K562 (cell line): Measurements from ENCODE around the gene RPS6KA2. TPM values are rescaled to one million over a fixed set of nuclear protein-coding genes. Genes with fewer than 3 reads are reported as not detected.

ENCODE experiments used
- ATAC-seq: fragments of 200-7000 bp; cut with Tn5 transposase; 3 replicates; pipeline ENCODE4 v1.9.1; 2020; ENCODE audit warnings: moderate library complexity
- BruUV-seq: library from RNA; stranded (reverse); fragments of 400-500 nt; replicated peaks from 2 replicates; lab custom pipeline; 2021; lab: Mats Ljungman, UMichigan
- CTCF ChIA-PET: fragments of 300-600 bp; formaldehyde crosslinking; extraction: SDS; loops from one replicate; lab custom pipeline; 2021; ENCODE audit warnings: low intra/inter-chr PET ratio; lab: Yijun Ruan, JAX
- POLR2A ChIA-PET: fragments of 300-600, 350-650 bp; sonication (Branson Sonifier 250); formaldehyde crosslinking; extraction: SDS; loops from one replicate; lab custom pipeline; 2021; ENCODE audit warnings: antibody characterized with exemption, inconsistent platforms; lab: Yijun Ruan, JAX
- DNase-seq, 4 experiments: peaks; one replicate each; pipeline versions ENCODE4 v3.0.0 to v3.0.0-alpha.2; 2011 to 2018; ENCODE audit warnings: low spot score in 3 of 4, mixed read lengths in 3 of 4; ENCODE audit errors: extremely low read depth in 1 of 4
- FAIRE-seq: peaks from 2 replicates; lab custom pipeline; 2011; peaks lifted over from hg19 to GRCh38; lab: Jason Lieb, UNC
- H2AFZ ChIP-seq: 2 replicates; pipeline ENCODE4 v1.6.0; 2011; ENCODE audit warnings: low read depth, low read length, control low read depth, inconsistent platforms
- H3K27ac ChIP-seq: fragments of 200-600 bp; 3 replicates; pipeline ENCODE4 v1.8.0; 2011; ENCODE audit warnings: low read depth, mild to moderate bottlenecking, control low read depth, inconsistent platforms, low read length, moderate library complexity, mixed read lengths; ENCODE audit errors: extremely low read depth
- H3K27me3 ChIP-seq, 2 experiments: fragments of 300-600 bp in 1 of 2; 2 replicates in 1 of 2; 3 replicates in 1 of 2; pipeline versions ENCODE4 v1.6.0 to v1.8.0; 2011; ENCODE audit warnings: inconsistent platforms in 2 of 2, low read length in 2 of 2, mild to moderate bottlenecking in 1 of 2, mixed read lengths in 1 of 2, moderate library complexity in 1 of 2; ENCODE audit not compliant: control insufficient read depth in 2 of 2, insufficient read depth in 2 of 2
- H3K36me3 ChIP-seq: fragments of 300-600 bp; 3 replicates; pipeline ENCODE4 v1.8.0; 2011; ENCODE audit warnings: mild to moderate bottlenecking, low read length, inconsistent platforms; ENCODE audit not compliant: control insufficient read depth, insufficient read depth
- H3K4me1 ChIP-seq, 2 experiments: fragments of 200-600 bp in 1 of 2; replicated peaks in 1 of 2; 2 replicates in 1 of 2; 3 replicates in 1 of 2; pipeline versions ENCODE4 v1.5.1 to v1.8.0; 2011; ENCODE audit warnings: inconsistent platforms in 2 of 2, low read length in 2 of 2, mild to moderate bottlenecking in 1 of 2, mixed read lengths in 1 of 2, moderate library complexity in 1 of 2; ENCODE audit not compliant: control insufficient read depth in 2 of 2, insufficient read depth in 2 of 2
- H3K4me2 ChIP-seq: 2 replicates; pipeline ENCODE4 v1.6.1; 2011; ENCODE audit warnings: low read length, control low read depth, inconsistent platforms, mixed read lengths; ENCODE audit not compliant: insufficient read depth
- H3K4me3 ChIP-seq: fragments of 200-600 bp; sonication (generic), shearing (Covaris generic); 2 replicates; pipeline ENCODE4 v1.5.1; 2016; ENCODE audit warnings: control low read depth, inconsistent platforms
- H3K79me2 ChIP-seq: fragments of 200-600 bp; 3 replicates; pipeline ENCODE4 v1.8.0; 2011; ENCODE audit warnings: low read length, inconsistent platforms; ENCODE audit not compliant: control insufficient read depth, insufficient read depth
- H3K9ac ChIP-seq, 2 experiments: 2 replicates each; pipeline versions ENCODE4 v1.6.0 to v1.6.1; 2011; ENCODE audit warnings: low read depth in 2 of 2, low read length in 2 of 2, control low read depth in 1 of 2, inconsistent platforms in 1 of 2, mild to moderate bottlenecking in 1 of 2, mixed read lengths in 1 of 2; ENCODE audit not compliant: insufficient read depth in 1 of 2
- H3K9me1 ChIP-seq: one replicate; pipeline ENCODE4 v1.6.0; 2011; ENCODE audit warnings: inconsistent platforms, mild to moderate bottlenecking, low read length, moderate library complexity; ENCODE audit not compliant: control insufficient read depth, insufficient read depth
- H3K9me3 ChIP-seq: replicated peaks from 2 replicates; pipeline ENCODE4 v1.5.1; 2011; ENCODE audit warnings: low read depth, low read length, inconsistent platforms; ENCODE audit not compliant: control insufficient read depth, insufficient read depth
- H4K20me1 ChIP-seq: replicated peaks from 2 replicates; pipeline ENCODE4 v1.6.1; 2011; ENCODE audit warnings: low read length, inconsistent platforms, mixed read lengths; ENCODE audit not compliant: control insufficient read depth, insufficient read depth
- HDAC3 ChIP-seq: fragments of 450-650 bp; IDR thresholded peaks from 2 replicates; pipeline ENCODE4 v1.6.1; 2018; ENCODE audit warnings: borderline replicate concordance, mild to moderate bottlenecking, moderate library complexity; ENCODE audit not compliant: partially characterized antibody
- HDGF ChIP-seq: fragments of 450-650 bp; IDR thresholded peaks from 2 replicates; pipeline ENCODE4 v1.6.1; 2016
- KAT8 ChIP-seq: fragments of 450-650 bp; IDR thresholded peaks from 2 replicates; pipeline ENCODE4 v1.6.1; 2016; ENCODE audit warnings: low read depth, mild to moderate bottlenecking
- KHSRP ChIP-seq: fragments of 450-650 bp; IDR thresholded peaks from 2 replicates; pipeline ENCODE4 v1.6.1; 2017
- SMARCA5 ChIP-seq: fragments of 450-650 bp; IDR thresholded peaks from 2 replicates; pipeline ENCODE4 v1.6.1; 2016
- ZNF444 ChIP-seq: fragments of 250-450 bp; sonication (Bioruptor Pico); IDR thresholded peaks from 2 replicates; pipeline ENCODE4 v1.4.0; 2020; ENCODE audit warnings: mild to moderate bottlenecking, moderate library complexity
- WGBS: fragments of 100-300 bp; shearing (Covaris generic); methylation state at CpG from one replicate; pipeline ENCODE4 v1.1.6; 2016; ENCODE audit warnings: low coverage, mixed read lengths; ENCODE audit not compliant: insufficient coverage; ENCODE audit errors: missing lambda C conversion rate; 5-methylcytosine and 5-hydroxymethylcytosine counted together
- in situ Hi-C: fragments of 300-500 bp; cut with MboI; formaldehyde crosslinking; loops from 4 replicates; pipeline ENCODE4 v1.15.0; 2018; ENCODE audit warnings: inconsistent platforms, mixed read lengths
- intact Hi-C: fragments of 100-400 bp; cut with micrococcal nuclease; formaldehyde crosslinking; loops from 2 replicates; pipeline ENCODE4 v1.14.2; 2022
- polyA plus RNA-seq, 8 experiments: library from polyadenylated mRNA; depleted of rRNA in 4 of 8; stranded (reverse) in 5 of 8; unstranded in 3 of 8; fragments of >200 nt; fragmentation: Nextera tagmentation in 2 of 8; fragmentation: Illumina TruSeq in 1 of 8; extraction: Ambion mirVana in 2 of 8; extraction: Trizol in 1 of 8; gene quantifications; 2 replicates each; pipeline versions ENCODE4 v1.2.1 to v1.2.3, GENCODE V29; 2011 to 2014; ENCODE audit warnings: inconsistent platforms in 1 of 8, missing spikeins in 1 of 8
- total RNA-seq, 7 experiments: library from RNA; depleted of rRNA in 6 of 7; stranded (reverse); fragments of >200 nt in 6 of 7; fragmentation: Illumina TruSeq in 2 of 7; extraction: Trizol in 2 of 7; gene quantifications; 2 replicates each; pipeline versions ENCODE4 v1.2.1 to v1.2.3, GENCODE V29; 2011 to 2021; ENCODE audit warnings: low replicate concordance in 1 of 7
- TF ChIP-seq, protein P1 (sequence below): fragments of 450-650 bp; formaldehyde crosslinking; IDR thresholded peaks from 2 replicates; pipeline ENCODE4 v1.4.0; 2022; ENCODE audit warnings: mild to moderate bottlenecking, moderate library complexity
- TF ChIP-seq, protein P2 (sequence below): IDR thresholded peaks from 2 replicates; pipeline ENCODE4 v1.6.1; 2016; ENCODE audit warnings: missing genetic modification characterization, missing compliant biosample characterization
- TF ChIP-seq, protein P3 (sequence below): fragments of 450-650 bp; IDR thresholded peaks from 2 replicates; pipeline ENCODE4 v1.6.1; 2017; ENCODE audit warnings: antibody characterized with exemption

Gene RPS6KA2
- total and polyA plus RNA-seq, 9 of the 15 experiments (the other 6 are each of a cell fraction or from before 2014, with no cell fraction given): 0.29 to 1.00 (median 0.53) TPM

DNA sequence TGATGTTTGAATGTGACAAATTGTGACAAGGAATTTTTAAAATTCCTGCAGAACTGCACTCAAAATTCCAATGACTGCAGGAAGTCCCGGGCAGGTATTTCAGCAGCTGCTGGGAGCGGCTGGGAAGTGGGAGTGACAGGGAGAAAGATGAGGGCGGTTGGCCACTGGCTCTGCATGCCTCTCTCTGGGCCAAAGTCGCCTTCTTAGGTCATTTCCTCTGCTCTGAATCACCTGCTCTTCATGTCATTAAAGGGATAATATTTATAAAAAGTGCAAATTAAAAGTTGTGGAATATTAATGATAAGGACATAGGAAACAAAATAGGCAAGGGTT, 84.5 kb downstream of the RPS6KA2 start:
- TF ChIP-seq KAT8: no peak
- TF ChIP-seq KHSRP: no peak
- TF ChIP-seq ZNF444 (CRISPR knock-in tag): no peak
- TF ChIP-seq, protein P1, sequence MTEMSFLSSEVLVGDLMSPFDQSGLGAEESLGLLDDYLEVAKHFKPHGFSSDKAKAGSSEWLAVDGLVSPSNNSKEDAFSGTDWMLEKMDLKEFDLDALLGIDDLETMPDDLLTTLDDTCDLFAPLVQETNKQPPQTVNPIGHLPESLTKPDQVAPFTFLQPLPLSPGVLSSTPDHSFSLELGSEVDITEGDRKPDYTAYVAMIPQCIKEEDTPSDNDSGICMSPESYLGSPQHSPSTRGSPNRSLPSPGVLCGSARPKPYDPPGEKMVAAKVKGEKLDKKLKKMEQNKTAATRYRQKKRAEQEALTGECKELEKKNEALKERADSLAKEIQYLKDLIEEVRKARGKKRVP (CRISPR knock-in tag): no peak
- TF ChIP-seq, protein P2, sequence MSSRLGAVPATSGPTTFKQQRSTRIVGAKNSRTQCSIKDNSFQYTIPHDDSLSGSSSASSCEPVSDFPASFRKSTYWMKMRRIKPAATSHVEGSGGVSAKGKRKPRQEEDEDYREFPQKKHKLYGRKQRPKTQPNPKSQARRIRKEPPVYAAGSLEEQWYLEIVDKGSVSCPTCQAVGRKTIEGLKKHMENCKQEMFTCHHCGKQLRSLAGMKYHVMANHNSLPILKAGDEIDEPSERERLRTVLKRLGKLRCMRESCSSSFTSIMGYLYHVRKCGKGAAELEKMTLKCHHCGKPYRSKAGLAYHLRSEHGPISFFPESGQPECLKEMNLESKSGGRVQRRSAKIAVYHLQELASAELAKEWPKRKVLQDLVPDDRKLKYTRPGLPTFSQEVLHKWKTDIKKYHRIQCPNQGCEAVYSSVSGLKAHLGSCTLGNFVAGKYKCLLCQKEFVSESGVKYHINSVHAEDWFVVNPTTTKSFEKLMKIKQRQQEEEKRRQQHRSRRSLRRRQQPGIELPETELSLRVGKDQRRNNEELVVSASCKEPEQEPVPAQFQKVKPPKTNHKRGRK (tag): no peak
- TF ChIP-seq, protein P3, sequence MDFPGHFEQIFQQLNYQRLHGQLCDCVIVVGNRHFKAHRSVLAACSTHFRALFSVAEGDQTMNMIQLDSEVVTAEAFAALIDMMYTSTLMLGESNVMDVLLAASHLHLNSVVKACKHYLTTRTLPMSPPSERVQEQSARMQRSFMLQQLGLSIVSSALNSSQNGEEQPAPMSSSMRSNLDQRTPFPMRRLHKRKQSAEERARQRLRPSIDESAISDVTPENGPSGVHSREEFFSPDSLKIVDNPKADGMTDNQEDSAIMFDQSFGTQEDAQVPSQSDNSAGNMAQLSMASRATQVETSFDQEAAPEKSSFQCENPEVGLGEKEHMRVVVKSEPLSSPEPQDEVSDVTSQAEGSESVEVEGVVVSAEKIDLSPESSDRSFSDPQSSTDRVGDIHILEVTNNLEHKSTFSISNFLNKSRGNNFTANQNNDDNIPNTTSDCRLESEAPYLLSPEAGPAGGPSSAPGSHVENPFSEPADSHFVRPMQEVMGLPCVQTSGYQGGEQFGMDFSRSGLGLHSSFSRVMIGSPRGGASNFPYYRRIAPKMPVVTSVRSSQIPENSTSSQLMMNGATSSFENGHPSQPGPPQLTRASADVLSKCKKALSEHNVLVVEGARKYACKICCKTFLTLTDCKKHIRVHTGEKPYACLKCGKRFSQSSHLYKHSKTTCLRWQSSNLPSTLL: no peak
- TF ChIP-seq HDGF: no peak
- TF ChIP-seq SMARCA5: no peak
- no peak for TF ChIP-seq HDAC3
- no peak overlapping the region for H3K27ac ChIP-seq
- 0% methylated on average over 4 of the region's 4 CpGs for WGBS
- ATAC-seq (no peak), FAIRE-seq (no peak), DNase-seq (no peak)
- intact Hi-C loops (no loop called here), in situ Hi-C loops (no loop called here)
- no peak overlapping the region for H3K9ac ChIP-seq
- ChIA-PET CTCF (no interaction called here), POLR2A (interaction anchor here (0.7 to 1.2 kb wide), 2 partner anchors 13 to 14 kb away, joined by 3 read pairs; no protein-coding TSS in a partner anchor)
- H3K36me3 ChIP-seq: no peaks in the 10 kb centered on the region
- no peaks in the 10 kb centered on the region for H3K9me1 ChIP-seq
- H3K4me2 ChIP-seq: no peak overlapping the region
- no peak overlapping the region for H2AFZ ChIP-seq
- peaks cover 37 to 74% of the 10 kb centered on the region in 2 experiments for H3K27me3 ChIP-seq
- no peaks in the 10 kb centered on the region; a peak in 1 of 5 replicates for H3K4me1 ChIP-seq
- H3K9me3 ChIP-seq: no peaks in the 10 kb centered on the region
- no peak overlapping the region for H3K4me3 ChIP-seq
- no peaks in the 10 kb centered on the region for H3K79me2 ChIP-seq
- BruUV-seq: no TSS peak
- no peaks in the 10 kb centered on the region for H4K20me1 ChIP-seq
